GM18505 (cell line): Measurements from ENCODE around the gene KY.

Experiments
- ATAC-seq: cut with Tn5 transposase; IDR thresholded peaks from one replicate; pipeline ENCODE4 v1.9.1; 2021; ENCODE audit not compliant: unreplicated experiment
- POLR2A ChIP-seq: IDR thresholded peaks from 4 replicates; pipeline ENCODE4 v1.6.1; 2011; ENCODE audit warnings: borderline replicate concordance; ENCODE audit not compliant: insufficient read depth, insufficient read length; ENCODE audit errors: extremely low read depth

KY gene

GRCh38 chr3:134647902-134648760 is 2.7 kb downstream of the KY start:
- ATAC-seq, result no peak
- no peak for TF ChIP-seq POLR2A

DNA sequence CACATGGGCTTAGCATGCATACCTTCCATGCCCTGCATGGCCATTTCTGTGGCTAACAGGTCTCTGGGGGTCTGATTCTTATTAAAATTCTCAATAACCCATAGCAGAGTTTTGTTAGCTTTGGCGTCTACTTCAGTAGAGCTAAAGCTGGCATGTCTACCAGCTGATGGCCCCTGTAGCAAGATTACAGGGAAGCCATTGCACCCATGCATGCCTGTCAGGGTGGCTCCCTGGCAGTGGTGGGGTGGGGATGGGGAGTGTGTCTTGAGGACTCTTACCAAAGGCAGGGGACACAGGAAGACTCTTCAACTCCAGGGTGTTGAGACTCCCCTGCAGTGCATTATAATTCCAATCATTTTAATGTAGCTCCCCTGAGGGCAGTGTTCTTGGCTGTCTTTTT is 4.7 kb downstream of the KY start:
- no peak for TF ChIP-seq POLR2A
- no peak for ATAC-seq

GRCh38 chr3:134645515-134645914 is 5.3 kb downstream of the KY start:
- TF ChIP-seq POLR2A, result no peak
- no peak for ATAC-seq

- no peak for TF ChIP-seq POLR2A
- no peak for ATAC-seq
Observed at GRCh38 chr3:134644731-134645514, 5.9 kb downstream of the KY start.

- TF ChIP-seq POLR2A, result no peak
- ATAC-seq, result no peak
Observed at GRCh38 chr3:134643150-134643675, 7.6 kb downstream of the KY start.

DNA sequence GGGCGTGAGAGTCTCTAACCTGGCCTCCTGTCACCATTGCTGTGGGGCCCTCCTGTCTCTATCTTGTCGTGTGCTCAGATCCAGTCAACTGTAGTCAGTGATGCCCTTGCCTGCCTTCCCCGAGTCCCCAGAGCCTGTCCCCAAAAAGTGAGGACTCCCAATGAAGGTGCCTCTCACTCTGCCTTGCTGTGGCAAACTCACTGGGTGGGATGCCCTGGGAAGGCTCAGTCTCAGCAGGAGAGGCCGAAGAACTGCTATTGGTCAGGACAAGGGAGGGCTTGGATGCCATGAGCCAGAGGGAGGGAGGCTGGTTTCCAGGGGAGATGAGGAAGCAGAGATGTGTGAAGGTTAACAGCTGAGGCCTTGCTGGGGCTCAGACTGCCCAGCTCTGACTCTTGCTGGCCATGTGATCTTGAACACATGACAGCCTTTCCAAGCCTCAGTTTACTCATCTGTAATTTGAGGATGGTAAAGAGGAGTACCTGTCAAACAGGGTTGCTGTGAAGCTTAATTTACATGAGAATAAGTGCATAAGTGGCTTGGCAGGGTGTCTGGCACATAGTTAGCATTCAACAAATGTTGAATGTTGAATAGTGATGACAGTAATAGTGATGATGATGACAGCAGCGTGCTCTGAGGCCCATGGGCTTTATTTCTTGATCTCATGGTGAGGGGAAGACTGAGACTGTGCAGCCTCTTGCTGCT is 8.2 kb downstream of the KY start:
- ATAC-seq, result no peak
- no peak for TF ChIP-seq POLR2A

- no peak for TF ChIP-seq POLR2A
- no peak for ATAC-seq
Observed at GRCh38 chr3:134641671-134642300, 9.0 kb downstream of the KY start.

DNA sequence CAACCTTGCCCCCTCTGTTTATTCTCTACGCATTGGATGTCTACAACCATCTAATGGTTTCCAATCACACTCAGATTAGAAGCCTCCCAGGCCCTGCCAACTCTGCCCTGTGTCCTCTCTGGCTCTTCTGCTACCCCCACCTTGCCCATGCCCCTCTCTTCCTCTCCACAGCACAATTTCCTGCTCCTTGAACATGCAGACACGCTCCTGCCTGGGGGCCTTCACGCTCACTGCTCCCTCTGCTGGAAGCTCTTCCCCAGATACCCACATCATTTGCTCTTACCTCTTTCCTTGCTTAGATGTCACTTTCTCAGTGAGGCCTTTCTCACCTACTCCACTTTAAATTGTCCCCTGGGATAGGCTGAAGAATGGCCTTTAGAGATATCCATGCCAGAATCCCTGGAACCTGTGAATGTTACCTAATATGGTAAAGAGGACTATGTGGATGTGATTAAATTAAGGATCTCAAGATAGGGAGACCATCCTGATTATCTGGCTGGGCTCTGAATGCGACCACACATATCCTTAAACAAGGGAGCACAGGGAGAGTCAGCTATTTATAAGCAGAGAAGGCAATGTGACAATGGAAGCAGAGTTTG is 9.9 kb downstream of the KY start:
- TF ChIP-seq POLR2A, result no peak
- no peak for ATAC-seq

DNA sequence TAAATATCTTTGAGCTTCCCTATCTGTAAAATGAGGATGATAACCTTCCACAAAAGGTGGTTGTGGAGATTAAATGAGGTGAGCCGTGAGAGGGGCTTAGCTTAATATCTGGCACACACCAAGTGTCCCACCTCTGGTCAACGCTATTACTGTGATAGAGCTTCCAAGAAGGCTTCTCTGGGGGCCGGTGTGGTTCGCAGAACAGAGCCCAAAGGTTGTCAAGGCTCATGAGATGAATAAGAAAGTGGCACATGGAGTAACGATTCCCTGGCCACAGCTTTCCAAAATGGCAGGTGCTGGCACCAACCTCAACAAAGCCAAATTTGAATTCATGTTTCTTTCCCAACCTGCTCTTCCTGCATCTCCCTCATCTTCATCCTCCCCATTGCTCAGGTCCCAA is 10.4 kb downstream of the KY start:
- ATAC-seq, result no peak
- TF ChIP-seq POLR2A, result no peak

DNA sequence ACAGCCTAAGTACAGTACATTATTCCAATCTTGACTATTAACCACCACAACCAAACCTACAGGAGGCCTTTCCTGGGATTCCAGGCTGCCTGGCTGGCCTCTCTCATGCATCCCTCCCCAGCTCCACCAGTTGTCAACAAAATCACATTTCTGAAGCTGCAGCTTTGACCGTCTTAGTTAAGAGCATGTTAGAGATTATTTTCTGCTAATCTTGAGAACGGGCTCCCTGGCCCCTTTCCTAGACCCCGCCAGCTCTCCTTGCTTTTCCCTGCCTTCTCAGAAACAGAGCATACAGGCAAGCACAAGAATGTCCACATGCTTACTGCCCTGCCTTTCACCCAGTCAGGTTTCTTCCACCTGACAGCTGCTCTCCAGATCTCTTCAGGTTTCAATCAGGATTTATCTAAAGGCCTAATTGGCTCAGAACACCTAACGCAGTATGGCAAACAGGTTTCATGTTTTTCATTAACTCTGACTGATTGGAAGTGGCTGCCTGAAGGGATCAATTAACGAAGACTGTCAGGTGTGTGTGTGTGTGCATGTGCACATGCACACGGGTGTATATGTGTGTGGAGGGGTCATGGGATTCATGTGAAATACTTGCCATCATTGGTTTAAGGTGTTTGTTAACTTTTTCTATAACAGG is 12.3 kb downstream of the KY start:
- no peak for ATAC-seq
- TF ChIP-seq POLR2A, result no peak

- no peak for ATAC-seq
- no peak for TF ChIP-seq POLR2A
Observed at GRCh38 chr3:134636406-134636805, 14.4 kb downstream of the KY start.

DNA sequence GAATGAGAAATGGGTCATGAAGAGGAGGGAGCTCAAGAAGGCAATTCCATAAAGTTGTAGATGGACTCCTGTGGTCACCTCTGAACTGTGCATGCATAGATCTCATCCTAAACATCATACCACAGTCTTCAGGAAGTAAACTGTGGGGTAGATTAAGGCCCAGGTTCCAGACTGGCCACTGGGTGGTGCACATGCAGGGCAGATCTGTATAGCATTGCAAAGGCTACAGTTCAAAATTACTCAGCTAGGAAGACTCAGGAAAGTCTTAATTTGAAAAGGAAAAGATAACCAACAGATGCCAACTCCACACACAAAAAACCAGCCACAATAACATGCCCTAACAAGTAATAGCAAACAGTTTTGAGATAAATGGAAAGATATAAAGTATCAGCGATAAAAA is 20.3 kb downstream of the KY start:
- TF ChIP-seq POLR2A, result no peak
- ATAC-seq, result no peak
